Posterior cingulate gyrus (tissue), 11 donors: ENCODE results near the gene ABL1.
A peak's percentile ranks its signal among the peaks of the same experiment; 100 is the strongest.

Source experiments
- DNase-seq, 10 donors: peaks; one replicate each; pipeline versions ENCODE4 v3.0.0 to v3.0.0-alpha.2; 2020 to 2021; ENCODE audit warnings: mixed read lengths in 3 of 10
- intact Hi-C: fragments of 100-400 bp; cut with DNase I; formaldehyde crosslinking; loops from one replicate; pipeline ENCODE4 v1.15.1; 2023

The ABL1 gene

DNA sequence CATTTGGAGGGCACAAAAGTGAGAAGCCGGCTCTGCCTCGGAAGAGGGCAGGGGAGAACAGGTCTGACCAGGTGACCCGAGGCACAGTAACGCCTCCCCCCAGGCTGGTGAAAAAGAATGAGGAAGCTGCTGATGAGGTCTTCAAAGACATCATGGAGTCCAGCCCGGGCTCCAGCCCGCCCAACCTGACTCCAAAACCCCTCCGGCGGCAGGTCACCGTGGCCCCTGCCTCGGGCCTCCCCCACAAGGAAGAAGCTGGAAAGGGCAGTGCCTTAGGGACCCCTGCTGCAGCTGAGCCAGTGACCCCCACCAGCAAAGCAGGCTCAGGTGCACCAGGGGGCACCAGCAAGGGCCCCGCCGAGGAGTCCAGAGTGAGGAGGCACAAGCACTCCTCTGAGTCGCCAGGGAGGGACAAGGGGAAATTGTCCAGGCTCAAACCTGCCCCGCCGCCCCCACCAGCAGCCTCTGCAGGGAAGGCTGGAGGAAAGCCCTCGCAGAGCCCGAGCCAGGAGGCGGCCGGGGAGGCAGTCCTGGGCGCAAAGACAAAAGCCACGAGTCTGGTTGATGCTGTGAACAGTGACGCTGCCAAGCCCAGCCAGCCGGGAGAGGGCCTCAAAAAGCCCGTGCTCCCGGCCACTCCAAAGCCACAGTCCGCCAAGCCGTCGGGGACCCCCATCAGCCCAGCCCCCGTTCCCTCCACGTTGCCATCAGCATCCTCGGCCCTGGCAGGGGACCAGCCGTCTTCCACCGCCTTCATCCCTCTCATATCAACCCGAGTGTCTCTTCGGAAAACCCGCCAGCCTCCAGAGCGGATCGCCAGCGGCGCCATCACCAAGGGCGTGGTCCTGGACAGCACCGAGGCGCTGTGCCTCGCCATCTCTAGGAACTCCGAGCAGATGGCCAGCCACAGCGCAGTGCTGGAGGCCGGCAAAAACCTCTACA, 49.8 kb downstream of the ABL1 start:
- peak in 9 of 10 donors; percentile 32 to 89 (median 48) for DNase-seq
- intact Hi-C loops, result no loop called here

- intact Hi-C loops, result no loop called here
- peak in 1 of 10 donors; percentile 73 for DNase-seq
Measured at GRCh38 chr9:130885484-130886375, 50.7 kb downstream of the ABL1 start.

GRCh38 chr9:130886981-130887380, 51.9 kb downstream of the ABL1 start:
- intact Hi-C loops, result no loop called here
- peak in 1 of 10 donors; percentile 62 for DNase-seq

- DNase-seq, result peak in 2 of 10 donors; percentile 64 to 80
- intact Hi-C loops, result no loop called here
Measured at GRCh38 chr9:130887494-130888144, 52.6 kb downstream of the ABL1 start.

GRCh38 chr9:130888146-130888885, 53.3 kb downstream of the ABL1 start:
- peak in 1 of 10 donors; percentile 62 for DNase-seq
- intact Hi-C loops, result no loop called here

DNA sequence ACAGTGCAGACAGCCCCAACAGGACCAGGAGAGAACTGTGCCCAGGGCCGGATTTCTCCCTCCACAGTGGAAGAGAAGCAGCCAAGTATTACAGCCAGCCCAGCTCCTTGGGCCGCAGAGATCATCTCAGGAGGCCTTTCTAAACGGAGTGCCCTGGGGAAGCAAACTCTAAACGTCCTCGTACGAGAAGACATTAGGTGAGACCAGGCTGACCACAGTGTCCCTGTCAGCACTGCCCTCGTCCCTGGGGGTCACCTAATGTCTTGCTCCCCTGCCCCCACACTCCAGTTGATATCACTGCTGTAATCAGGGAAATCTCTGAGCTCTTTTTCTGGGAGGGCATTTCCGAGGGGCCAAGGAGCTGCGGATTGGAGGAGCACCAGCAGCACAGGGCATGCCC, 55.1 kb downstream of the ABL1 start:
- DNase-seq, result peak in 1 of 10 donors; percentile 12
- intact Hi-C loops, result no loop called here

GRCh38 chr9:130890870-130891687, 56.0 kb downstream of the ABL1 start:
- intact Hi-C loops, result no loop called here
- peak in 2 of 10 donors; percentile 34 to 49 for DNase-seq

DNA sequence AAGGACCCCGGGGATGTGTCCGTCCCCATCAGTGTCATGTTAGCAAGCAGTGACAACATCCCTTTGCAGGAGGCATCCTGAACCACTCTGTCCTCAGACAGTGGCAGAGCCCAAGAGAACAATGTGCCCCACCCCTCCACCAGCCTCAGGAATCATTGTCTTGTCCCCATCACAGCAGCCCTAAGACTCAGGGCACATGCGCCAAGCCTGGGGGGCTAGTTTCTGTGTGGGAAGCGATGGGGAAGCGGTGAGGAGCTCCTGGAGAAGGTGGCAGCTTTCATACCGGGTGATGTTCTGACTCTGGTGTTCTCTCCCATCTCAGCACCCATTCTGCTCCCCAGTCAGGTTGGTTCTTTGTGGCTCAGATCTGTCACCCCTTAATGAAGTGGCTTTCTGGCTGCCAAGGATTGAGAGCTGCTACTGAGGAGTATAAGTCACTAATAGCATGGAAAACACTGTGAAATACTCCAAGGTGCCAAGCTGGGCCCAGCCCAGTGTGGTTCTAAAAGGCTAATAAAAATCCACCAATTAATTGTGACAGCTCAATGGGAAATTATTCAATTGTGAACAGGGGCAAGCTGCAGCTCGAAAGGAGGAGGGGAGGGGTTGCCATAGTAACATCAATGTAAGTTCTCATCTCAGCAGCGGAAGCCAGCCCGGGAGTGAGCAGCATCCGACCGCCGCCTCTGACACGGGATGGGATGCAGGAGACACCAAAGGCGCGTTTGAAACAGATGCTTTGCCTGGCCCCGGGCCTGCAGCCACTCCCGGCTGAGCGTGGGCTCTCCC, 56.8 kb downstream of the ABL1 start:
- DNase-seq, result peak in 6 of 10 donors; percentile 33 to 89 (median 48)
- intact Hi-C loops, result no loop called here

GRCh38 chr9:130892477-130893304, 57.6 kb downstream of the ABL1 start:
- no peak for DNase-seq
- intact Hi-C loops, result no loop called here

GRCh38 chr9:130893341-130894101, 58.5 kb downstream of the ABL1 start:
- DNase-seq, result peak in 2 of 10 donors; percentile 30 to 85
- intact Hi-C loops, result no loop called here

DNA sequence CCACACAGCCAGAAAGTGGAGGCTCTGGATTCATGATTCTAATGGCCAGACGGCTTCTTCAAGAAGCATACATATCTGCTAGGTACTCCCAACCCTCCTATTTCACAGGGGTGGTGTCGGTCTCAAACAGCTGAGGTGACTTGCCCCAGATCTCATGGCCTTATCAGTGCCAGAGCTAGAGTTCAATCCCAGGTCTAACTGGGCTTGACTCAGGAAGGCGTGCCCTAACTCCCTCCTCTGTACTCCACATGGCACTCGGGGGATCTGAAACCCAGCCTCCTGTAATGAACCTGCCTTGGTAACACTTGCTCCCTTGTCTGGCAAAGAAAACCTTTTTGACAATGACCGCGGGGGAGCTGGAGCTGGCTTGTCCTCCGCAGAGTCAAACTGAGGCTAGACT, 59.5 kb downstream of the ABL1 start:
- DNase-seq, result no peak
- intact Hi-C loops, result no loop called here

GRCh38 chr9:130895038-130895437, 60.0 kb downstream of the ABL1 start:
- intact Hi-C loops, result no loop called here
- DNase-seq, result no peak

DNA sequence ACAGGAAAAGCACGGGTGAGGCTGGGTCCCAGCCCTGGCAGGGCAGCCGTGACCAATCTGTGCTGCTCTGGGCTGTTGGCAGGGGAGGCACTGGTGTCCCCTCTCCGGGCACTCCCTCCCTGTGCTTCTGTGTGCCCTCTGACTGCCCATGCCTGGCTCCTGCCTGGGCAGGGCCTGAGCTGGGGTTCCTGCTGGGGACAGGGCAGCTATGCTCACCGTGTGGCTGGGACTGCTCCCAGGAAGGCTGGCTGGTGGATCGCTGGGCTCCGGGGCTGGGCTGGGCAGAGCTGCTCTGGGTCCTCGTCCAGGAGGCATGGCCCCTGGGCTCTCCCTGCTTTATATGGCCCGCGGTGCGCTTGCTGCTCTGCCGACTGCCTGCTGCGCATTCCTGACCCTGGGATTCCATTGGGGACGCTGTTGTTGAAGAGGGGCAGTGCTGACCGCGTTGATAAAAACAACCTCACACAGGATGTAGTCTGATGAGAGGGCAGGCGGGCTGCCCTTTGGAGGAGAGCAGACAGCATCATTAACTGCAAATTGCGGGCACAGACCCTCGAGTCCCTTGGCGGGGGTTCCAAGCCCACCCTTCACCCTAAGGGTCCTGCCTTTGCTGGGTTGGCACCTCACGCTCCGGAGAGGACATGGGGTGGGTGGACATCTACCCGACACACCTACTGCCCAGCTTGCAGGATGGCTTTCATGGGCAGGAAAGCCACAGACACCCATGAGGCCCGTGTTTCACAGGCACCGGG, 60.6 kb downstream of the ABL1 start:
- intact Hi-C loops, result no loop called here
- peak in 1 of 10 donors; percentile 79 for DNase-seq

DNA sequence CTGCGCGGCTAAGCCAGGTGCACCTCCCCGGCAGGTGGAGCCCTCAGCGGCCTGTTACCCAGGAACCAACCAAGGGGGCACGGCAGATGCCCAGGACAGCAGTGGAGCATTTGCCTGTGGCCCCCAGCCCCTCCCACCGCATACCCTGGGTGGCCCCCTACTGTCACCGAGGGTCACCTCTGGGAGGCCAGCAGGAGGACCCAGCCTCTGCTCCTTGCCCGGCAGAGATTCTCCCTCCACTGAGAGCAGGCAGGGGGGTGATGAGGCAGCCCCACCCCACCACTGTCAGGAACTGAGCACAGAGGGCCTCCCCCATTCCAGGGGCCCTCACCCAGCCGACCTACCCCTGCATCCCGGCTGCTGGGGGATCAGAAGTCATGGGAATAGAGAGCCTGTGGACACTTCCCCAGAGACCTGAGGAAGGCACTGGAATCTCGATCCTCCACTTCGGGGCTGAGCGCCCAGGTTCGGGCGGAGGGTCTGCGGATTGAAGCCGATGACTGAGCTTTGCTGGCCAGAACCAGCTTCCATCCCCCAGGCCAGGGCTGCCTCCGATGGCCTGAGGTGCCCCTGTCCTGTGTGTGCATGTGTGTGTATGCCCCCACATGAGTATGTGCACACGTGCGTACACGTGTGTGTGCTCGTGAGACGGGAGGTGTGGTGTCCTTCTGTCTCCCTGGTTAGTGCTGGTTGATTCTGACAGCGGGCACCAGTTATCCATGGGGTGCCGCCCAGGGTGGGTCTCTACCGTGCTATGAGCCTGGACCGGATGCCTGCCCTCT, 61.4 kb downstream of the ABL1 start, which contains the start of gene QRFP:
Gene QRFP (minus strand): TSS at position 580 of the 782 bp plus-strand sequence. CDS start 2,974 bp downstream, outside the sequence.
- DNase-seq, result no peak
- intact Hi-C loops, result no loop called here
